Naive thymus-derived CD4-positive, alpha-beta T cell (primary cell): ENCODE measurements around the gene TBC1D10A. TPM values are rescaled to one million over a fixed set of nuclear protein-coding genes. Genes with fewer than 3 reads are reported as not detected.

Source experiments
- ATAC-seq: fragments of 150-1000 bp; cut with Tn5 transposase; 2 replicates; pipeline ENCODE4 v1.10.0; 2021; ENCODE audit warnings: mild to moderate bottlenecking, moderate library complexity
- CTCF ChIA-PET: fragments of 350-600 bp; sonication (Branson Sonifier 250); formaldehyde crosslinking; loops from one replicate; lab custom pipeline; 2021; ENCODE audit warnings: antibody characterized with exemption; lab: Charles Lee
- POLR2A ChIA-PET: fragments of 350-600 bp; sonication (Branson Sonifier 250); formaldehyde crosslinking; loops from one replicate; lab custom pipeline; 2021; ENCODE audit warnings: antibody characterized with exemption, inconsistent platforms; lab: Charles Lee
- DNase-seq, 9 donors: peaks; one replicate each; pipeline versions ENCODE4 v3.0.0 to v3.0.0-alpha.2; 2020 to 2022; ENCODE audit warnings: mixed read lengths in 1 of 9
- H3K27ac ChIP-seq: one replicate; pipeline ENCODE4 v1.7.0; 2013; ENCODE audit warnings: mild to moderate bottlenecking, low read depth, low read length, moderate library complexity
- H3K27me3 ChIP-seq, 2 donors: one replicate each; pipeline ENCODE4 v1.7.0; 2013; ENCODE audit warnings: low read length in 2 of 2, mild to moderate bottlenecking in 2 of 2, moderate library complexity in 2 of 2; ENCODE audit not compliant: control insufficient read depth in 2 of 2, insufficient read depth in 2 of 2
- H3K36me3 ChIP-seq, 3 experiments: 1 replicate in 2 of 3; 2 replicates in 1 of 3; pipeline ENCODE4 v1.7.0; 2013; ENCODE audit warnings: low read length in 3 of 3, mild to moderate bottlenecking in 3 of 3, moderate library complexity in 1 of 3; ENCODE audit not compliant: insufficient read depth in 3 of 3, control insufficient read depth in 2 of 3
- H3K4me1 ChIP-seq, 2 donors: one replicate each; pipeline ENCODE4 v1.7.0; 2013; ENCODE audit warnings: low read length in 2 of 2, mild to moderate bottlenecking in 2 of 2, moderate library complexity in 1 of 2; ENCODE audit not compliant: control insufficient read depth in 2 of 2, insufficient read depth in 2 of 2
- H3K4me3 ChIP-seq: 2 replicates; pipeline ENCODE4 v1.7.0; 2013; ENCODE audit warnings: mild to moderate bottlenecking, low read length
- H3K9me3 ChIP-seq, 3 experiments: 1 replicate in 2 of 3; 2 replicates in 1 of 3; pipeline ENCODE4 v1.7.0; 2013; ENCODE audit warnings: low read length in 3 of 3; ENCODE audit not compliant: control insufficient read depth in 2 of 3
- H3K27ac Mint-ChIP-seq, 9 donors: one replicate each; pipeline ENCODE4 v1.8.0; 2020 to 2022; ENCODE audit warnings: mixed read lengths in 9 of 9, mild to moderate bottlenecking in 8 of 9, moderate library complexity in 5 of 9, inconsistent platforms in 2 of 9
- H3K27me3 Mint-ChIP-seq, 5 donors: one replicate each; pipeline ENCODE4 v1.8.0; 2021 to 2022; ENCODE audit warnings: mixed read lengths in 5 of 5, mild to moderate bottlenecking in 1 of 5
- H3K36me3 Mint-ChIP-seq, 5 donors: one replicate each; pipeline ENCODE4 v1.8.0; 2020 to 2022; ENCODE audit warnings: mixed read lengths in 5 of 5, mild to moderate bottlenecking in 3 of 5, inconsistent platforms in 1 of 5
- H3K4me1 Mint-ChIP-seq, 7 donors: one replicate each; pipeline ENCODE4 v1.8.0; 2020 to 2022; ENCODE audit warnings: mixed read lengths in 7 of 7, mild to moderate bottlenecking in 3 of 7, inconsistent platforms in 1 of 7
- H3K4me3 Mint-ChIP-seq, 10 donors: one replicate each; pipeline ENCODE4 v1.8.0; 2020 to 2022; ENCODE audit warnings: mild to moderate bottlenecking in 10 of 10, mixed read lengths in 10 of 10, moderate library complexity in 6 of 10, inconsistent platforms in 2 of 10
- H3K9me3 Mint-ChIP-seq, 11 donors: one replicate each; pipeline ENCODE4 v1.8.0; 2020 to 2022; ENCODE audit warnings: mixed read lengths in 11 of 11, mild to moderate bottlenecking in 4 of 11, inconsistent platforms in 1 of 11, moderate library complexity in 1 of 11
- intact Hi-C, 2 donors: fragments of 100-400 bp; cut with micrococcal nuclease; formaldehyde crosslinking; loops; one replicate each; pipeline ENCODE4 v1.15.1; 2023
- polyA plus RNA-seq, 2 donors: library from polyadenylated mRNA; unstranded; fragments of 300-500 nt; fragmentation: Illumina TruSeq; gene quantifications; one replicate each; pipeline ENCODE4 v1.2.3, GENCODE V29; 2021
- total RNA-seq, 6 experiments: library from RNA in 5 of 6; stranded (reverse) in 5 of 6; gene quantifications; 1 replicate in 5 of 6; 2 replicates in 1 of 6; pipeline ENCODE4 v1.2.3 and lab custom pipeline; 2021 to 2026

The TBC1D10A gene
- 10 to 100 TPM; 47.2 to 73.8 (median 70.9) TPM for total RNA-seq
- 10 to 100 TPM; 62.6 to 84.7 TPM for polyA plus RNA-seq
- total RNA-seq (lab: John Stamatoyannopoulos, UW) = 36.3 reads per million, percentile 64 among the genes with 10 or more reads in this experiment

GRCh38 chr22:30326706-30327362, at the start of gene TBC1D10A:
TSS of gene TBC1D10A (minus strand) at chr22:30326941. CDS start at chr22:30326881, 60 bp downstream.
- H3K4me1 Mint-ChIP-seq = peaks cover 37 to 55% (median 48%) of the 10 kb centered on the region in 7 donors
- POLR2A ChIA-PET = interaction anchor here (0.5 to 48.9 kb wide), 5 partner anchors 9 to 83 kb away, joined by 3 to 1265 read pairs (median 10); partner anchors contain the start of genes CASTOR1, CCDC157, SEC14L2 and SF3A1
- peaks cover 43 to 49% of the 10 kb centered on the region in 2 donors for H3K4me1 ChIP-seq

GRCh38 chr22:30375312-30375849, 48.6 kb upstream of the TBC1D10A start:
- Histone ChIP-seq H3K27me3 (no peaks in the 10 kb centered on the region), H3K4me1 (no peaks in the 10 kb centered on the region), H3K36me3 (no peaks in the 10 kb centered on the region), H3K9me3 (no peaks in the 10 kb centered on the region), H3K4me3 (no peak overlapping the region), H3K27ac (no peak overlapping the region)
- Mint-ChIP-seq H3K9me3 (no peaks in the 10 kb centered on the region), H3K4me3 (no peak overlapping the region), H3K27ac (no peak overlapping the region), H3K36me3 (peaks cover 0 to 2% (median 0%) of the 10 kb centered on the region in 5 donors), H3K4me1 (peaks cover 0 to under 1% (median 0%) of the 10 kb centered on the region in 7 donors), H3K27me3 (no peaks in the 10 kb centered on the region)
- DNase-seq (no peak), ATAC-seq (no peak)
- intact Hi-C loops = no loop called here
- CTCF ChIA-PET = interaction anchor here (0.7 kb wide), 1 partner anchor 839 kb away, joined by 5 read pairs; no protein-coding TSS in a partner anchor
- POLR2A ChIA-PET = no interaction called here

More at GRCh38 chr22:30326706-30327362, at the start of gene TBC1D10A:
- Mint-ChIP-seq H3K9me3 (no peaks in the 10 kb centered on the region), H3K27me3 (no peaks in the 10 kb centered on the region), H3K36me3 (peaks cover 3 to 32% (median 19%) of the 10 kb centered on the region in 5 donors), H3K27ac (peak within 1 kb of the TSS; percentile 82 to 94 (median 90)), H3K4me3 (peak within 1 kb of the TSS; percentile 87 to 96 (median 93))
- Histone ChIP-seq H3K4me3 (peak within 1 kb of the TSS; percentile 83), H3K27ac (peak within 1 kb of the TSS; percentile 78), H3K36me3 (peaks cover 0 to 21% (median 0%) of the 10 kb centered on the region in 3 experiments), H3K9me3 (no peaks in the 10 kb centered on the region), H3K27me3 (no peaks in the 10 kb centered on the region)
- ATAC-seq (peak; percentile 97), DNase-seq (peak; percentile 87 to 93 (median 92))
- intact Hi-C loops = loop anchor here (1.0 to 2.0 kb wide), 10 partner anchors 8 to 97 kb away; partner anchors contain the start of genes CASTOR1 (in 2 of the 2), OSM (in 2 of the 2), RNF215 (in 2 of the 2) and SF3A1 (in 2 of the 2)
- CTCF ChIA-PET = interaction anchor here (1.1 to 8.1 kb wide), 3 partner anchors 13 to 37 kb away, joined by 4 to 78 read pairs (median 4); partner anchors contain the start of gene CASTOR1

- ChIA-PET CTCF (no interaction called here), POLR2A (no interaction called here)
- no peaks in the 10 kb centered on the region for H3K9me3 Mint-ChIP-seq
Observed at GRCh38 chr22:30373331-30374325, 46.9 kb upstream of the TBC1D10A start.

GRCh38 chr22:30372915-30373314, 46.2 kb upstream of the TBC1D10A start:
- Mint-ChIP-seq H3K4me1 (no peaks in the 10 kb centered on the region), H3K36me3 (peaks cover 0 to 2% (median 0%) of the 10 kb centered on the region in 5 donors), H3K4me3 (no peak overlapping the region), H3K27me3 (no peaks in the 10 kb centered on the region), H3K27ac (no peak overlapping the region), H3K9me3 (no peaks in the 10 kb centered on the region)
- Histone ChIP-seq H3K4me3 (no peak overlapping the region), H3K27ac (no peak overlapping the region), H3K9me3 (no peaks in the 10 kb centered on the region), H3K27me3 (no peaks in the 10 kb centered on the region), H3K36me3 (no peaks in the 10 kb centered on the region), H3K4me1 (no peaks in the 10 kb centered on the region)
- DNase-seq (no peak), ATAC-seq (peak; percentile 62)
- ChIA-PET CTCF (no interaction called here), POLR2A (no interaction called here)
- intact Hi-C loops = no loop called here

More at GRCh38 chr22:30373331-30374325, 46.9 kb upstream of the TBC1D10A start:
- Histone ChIP-seq H3K27ac (no peak overlapping the region), H3K36me3 (no peaks in the 10 kb centered on the region), H3K27me3 (no peaks in the 10 kb centered on the region), H3K9me3 (no peaks in the 10 kb centered on the region), H3K4me3 (no peak overlapping the region), H3K4me1 (no peaks in the 10 kb centered on the region)
- ATAC-seq (peak; percentile 10), DNase-seq (no peak)
- H3K4me3 Mint-ChIP-seq = no peak overlapping the region
- H3K36me3 Mint-ChIP-seq = peaks cover 0 to 2% (median 0%) of the 10 kb centered on the region in 5 donors
- intact Hi-C loops = no loop called here
- H3K4me1 Mint-ChIP-seq = no peaks in the 10 kb centered on the region
- no peaks in the 10 kb centered on the region for H3K27me3 Mint-ChIP-seq
- no peak overlapping the region for H3K27ac Mint-ChIP-seq

GRCh38 chr22:30371981-30372380, 45.2 kb upstream of the TBC1D10A start:
- H3K36me3 Mint-ChIP-seq = peaks cover 0 to 2% (median 0%) of the 10 kb centered on the region in 5 donors
- H3K27ac ChIP-seq = no peak overlapping the region
- DNase-seq = no peak
- H3K9me3 ChIP-seq = no peaks in the 10 kb centered on the region
- H3K4me3 Mint-ChIP-seq = no peak overlapping the region
- ChIA-PET POLR2A (no interaction called here), CTCF (interaction anchor here (0.6 kb wide), 1 partner anchor 113 kb away, joined by 3 read pairs; no protein-coding TSS in a partner anchor)
- no peaks in the 10 kb centered on the region for H3K36me3 ChIP-seq
- H3K27me3 Mint-ChIP-seq = no peaks in the 10 kb centered on the region
- no peaks in the 10 kb centered on the region for H3K4me1 ChIP-seq
- no peak overlapping the region for H3K27ac Mint-ChIP-seq
- intact Hi-C loops = no loop called here
- no peaks in the 10 kb centered on the region for H3K4me1 Mint-ChIP-seq
- no peak overlapping the region for H3K4me3 ChIP-seq
- no peaks in the 10 kb centered on the region for H3K27me3 ChIP-seq
- H3K9me3 Mint-ChIP-seq = no peaks in the 10 kb centered on the region
- no peak for ATAC-seq

- CTCF ChIA-PET = interaction anchor here (0.6 kb wide), 1 partner anchor 114 kb away, joined by 3 read pairs; no protein-coding TSS in a partner anchor
- Mint-ChIP-seq H3K27me3 (no peaks in the 10 kb centered on the region), H3K4me1 (no peaks in the 10 kb centered on the region)
Observed at GRCh38 chr22:30371321-30371720, 44.6 kb upstream of the TBC1D10A start.

More at GRCh38 chr22:30371321-30371720, 44.6 kb upstream of the TBC1D10A start:
- Mint-ChIP-seq H3K4me3 (no peak overlapping the region), H3K27ac (no peak overlapping the region), H3K9me3 (no peaks in the 10 kb centered on the region), H3K36me3 (peaks cover 0 to 2% (median 0%) of the 10 kb centered on the region in 5 donors)
- POLR2A ChIA-PET = no interaction called here
- Histone ChIP-seq H3K27ac (no peak overlapping the region), H3K36me3 (no peaks in the 10 kb centered on the region), H3K27me3 (no peaks in the 10 kb centered on the region), H3K4me1 (no peaks in the 10 kb centered on the region), H3K4me3 (no peak overlapping the region), H3K9me3 (no peaks in the 10 kb centered on the region)
- intact Hi-C loops = no loop called here
- DNase-seq (no peak), ATAC-seq (no peak)
